GM19372 (cell line): ENCODE measurements around the gene IST1.

Source experiments
- ATAC-seq: cut with Tn5 transposase; IDR thresholded peaks from one replicate; pipeline ENCODE4 v1.9.1; 2021; ENCODE audit warnings: mild to moderate bottlenecking, low read depth, moderate library complexity; ENCODE audit not compliant: unreplicated experiment

IST1 gene

DNA sequence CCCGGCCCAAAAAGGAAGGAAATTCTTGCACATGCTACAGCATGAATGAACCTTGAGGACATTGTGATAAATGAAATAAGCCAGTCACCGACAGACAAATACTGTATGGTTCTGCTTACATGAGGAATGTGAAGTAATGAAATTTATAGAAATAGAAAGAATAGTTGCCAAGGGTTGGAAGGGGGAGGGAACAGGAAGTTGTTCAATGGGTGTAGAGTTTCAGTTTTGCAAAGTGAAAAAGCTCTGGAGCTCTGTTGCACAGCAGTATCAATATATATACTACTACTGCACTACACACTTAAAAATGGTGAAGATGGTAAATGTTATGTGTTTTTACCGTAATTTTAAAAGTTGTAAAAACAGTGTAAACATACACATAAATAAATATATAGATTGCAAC is 61.2 kb downstream of the IST1 start:
- ATAC-seq: no peak

DNA sequence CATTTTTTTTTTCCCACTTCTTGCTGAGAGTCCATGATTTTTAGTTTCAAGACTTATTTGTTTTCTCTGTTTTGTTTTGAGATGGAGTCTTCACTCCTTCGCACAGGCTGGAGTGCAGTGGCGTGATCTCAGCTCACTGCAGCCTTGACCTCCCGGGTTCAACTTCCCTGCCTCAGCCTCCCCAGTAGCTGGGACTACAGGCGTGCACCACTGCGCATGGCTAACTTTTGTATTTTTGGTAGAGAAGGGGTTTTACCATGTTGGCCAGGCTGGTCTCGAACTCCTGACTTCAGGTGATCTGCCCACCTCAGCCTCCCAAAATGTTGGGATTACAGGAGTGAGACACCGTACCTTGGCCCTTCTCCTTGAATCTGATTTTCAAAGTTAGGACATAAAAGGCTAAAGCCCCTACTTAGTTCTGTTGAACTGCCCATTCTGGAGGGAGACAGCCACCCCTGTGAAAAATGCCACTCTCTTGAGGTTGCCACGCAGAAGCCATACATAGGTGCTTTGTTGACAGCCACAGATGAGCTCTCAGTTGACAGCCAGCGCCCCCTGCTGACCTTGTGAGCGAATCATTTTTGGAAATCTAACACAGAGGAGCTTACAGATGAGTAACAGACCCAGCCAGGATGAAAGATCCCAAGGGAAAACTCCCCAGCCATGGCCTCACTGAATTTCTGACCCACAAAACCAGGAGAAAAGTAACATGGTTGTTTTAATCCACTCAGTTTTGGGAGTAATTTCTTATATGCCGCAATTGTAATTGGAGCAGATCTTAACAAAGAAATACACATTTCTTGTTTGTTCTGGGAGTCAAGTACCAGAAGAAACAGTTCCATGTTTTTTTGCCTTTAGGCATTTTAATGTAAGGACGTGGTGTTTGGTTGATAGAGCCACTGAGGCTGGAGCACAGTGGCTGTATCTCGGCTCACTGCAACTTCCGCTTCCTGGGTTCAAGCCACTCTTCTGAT is 66.0 kb downstream of the IST1 start:
- ATAC-seq: peak; percentile 67

DNA sequence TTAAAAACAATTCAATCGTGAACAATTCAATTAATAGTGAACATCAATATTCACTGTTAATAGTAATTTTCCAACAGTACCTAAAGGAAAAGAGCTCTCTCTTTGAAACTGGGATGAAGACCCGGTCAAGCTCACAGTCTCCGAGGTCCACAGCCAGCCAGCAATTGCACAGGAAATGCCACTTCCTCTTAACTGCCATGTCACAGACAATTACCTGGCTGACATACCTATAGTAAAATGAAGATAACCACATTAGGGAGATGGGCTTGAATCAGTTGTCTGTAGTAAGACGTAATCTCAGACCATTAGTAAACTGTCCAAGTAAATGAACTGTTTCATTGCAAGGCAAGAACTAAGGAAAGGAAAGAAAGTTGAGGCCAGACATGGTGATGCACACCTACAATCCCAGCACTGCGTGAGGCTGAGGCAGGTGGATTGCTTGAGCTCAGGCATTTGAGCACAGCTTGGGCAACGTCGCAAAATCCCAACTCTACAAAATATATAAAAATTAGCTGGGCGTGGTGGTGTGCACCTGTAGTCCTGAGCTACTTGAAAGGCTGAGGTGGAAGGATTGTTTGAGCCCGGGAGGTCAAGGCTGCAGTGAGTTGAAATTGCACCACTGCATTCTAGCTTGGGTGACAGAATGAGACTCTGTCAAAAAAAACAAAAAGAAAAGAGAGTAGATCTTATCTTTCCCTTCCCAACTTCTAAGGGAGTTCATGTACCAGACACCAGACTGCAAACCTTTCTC is 68.0 kb downstream of the IST1 start:
- ATAC-seq: no peak

DNA sequence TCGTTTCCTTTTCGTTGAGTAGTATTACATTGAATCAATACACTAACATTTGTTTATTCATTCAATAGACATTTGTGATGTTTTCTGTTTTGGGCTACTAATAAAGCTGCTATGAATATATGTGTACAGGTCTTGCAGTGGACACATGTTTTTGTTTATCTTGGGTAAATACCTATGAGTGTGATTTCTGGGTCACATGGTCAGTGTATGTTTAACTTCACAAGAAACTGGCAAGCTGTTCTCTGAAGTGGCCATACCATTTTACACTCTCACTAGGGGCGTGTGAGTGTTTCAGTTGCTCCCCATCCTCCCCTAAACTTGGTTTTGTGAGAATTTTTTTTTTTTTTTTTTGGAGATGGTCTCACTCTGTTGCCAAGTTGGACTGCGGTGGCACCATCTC is 69.9 kb downstream of the IST1 start:
- no peak for ATAC-seq

DNA sequence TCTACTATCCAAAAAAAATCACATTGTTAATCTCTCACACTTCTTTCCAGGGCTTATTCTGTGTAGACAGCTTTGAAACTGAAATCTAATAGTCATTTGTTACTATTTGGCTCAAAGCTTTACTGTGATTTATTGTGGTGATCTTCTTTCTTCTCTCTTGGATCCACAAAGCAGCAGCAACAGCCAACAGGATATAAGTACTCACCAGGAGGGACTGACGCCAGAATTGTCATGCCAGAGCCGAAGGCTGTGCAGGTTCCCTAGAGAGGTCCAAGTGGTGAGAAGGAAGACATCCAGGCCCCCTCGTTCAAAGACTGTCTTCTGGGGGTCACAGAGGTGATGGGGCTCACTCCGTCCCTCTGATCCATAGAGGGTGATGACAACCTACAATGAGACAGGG is 71.6 kb downstream of the IST1 start:
- no peak for ATAC-seq

DNA sequence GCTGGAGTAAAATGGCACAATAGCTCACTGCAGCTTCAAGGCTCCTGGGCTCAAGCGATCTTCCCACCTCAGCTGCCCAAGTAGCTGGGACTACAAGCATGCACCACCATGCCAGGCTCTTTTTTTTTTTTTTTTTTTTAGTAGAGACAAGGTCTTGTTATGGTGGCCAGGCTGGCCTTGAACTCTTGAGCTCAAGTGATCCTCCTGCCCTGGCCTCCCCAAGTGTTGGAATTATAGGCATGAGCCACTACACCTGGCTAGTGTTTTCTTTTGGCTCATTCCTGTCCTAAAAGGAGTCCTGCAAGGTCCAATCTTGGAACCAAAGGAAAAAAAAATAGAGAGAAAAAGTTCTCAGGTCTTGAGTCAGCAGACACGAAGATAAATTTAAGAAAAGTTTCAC is 74.0 kb downstream of the IST1 start:
- ATAC-seq: no peak

DNA sequence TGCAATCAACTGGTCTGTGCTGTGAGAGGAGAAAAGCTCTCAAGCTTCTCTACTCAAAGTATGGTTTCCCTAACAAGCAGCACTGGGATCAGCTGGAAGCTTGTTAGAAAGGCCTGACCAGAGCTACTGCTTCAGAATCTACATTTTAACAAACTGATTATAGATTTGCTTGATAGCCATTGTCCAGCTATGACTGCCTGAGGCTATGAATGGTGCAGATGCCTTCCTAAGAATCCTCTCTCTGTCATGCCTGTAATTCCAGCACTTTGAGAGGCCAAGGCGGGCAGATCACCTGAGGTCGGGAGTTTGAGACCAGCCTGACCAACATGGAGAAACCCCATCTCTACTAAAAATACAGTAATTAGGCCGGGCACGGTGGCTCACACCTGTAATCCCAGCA is 76.2 kb downstream of the IST1 start:
- ATAC-seq: no peak

DNA sequence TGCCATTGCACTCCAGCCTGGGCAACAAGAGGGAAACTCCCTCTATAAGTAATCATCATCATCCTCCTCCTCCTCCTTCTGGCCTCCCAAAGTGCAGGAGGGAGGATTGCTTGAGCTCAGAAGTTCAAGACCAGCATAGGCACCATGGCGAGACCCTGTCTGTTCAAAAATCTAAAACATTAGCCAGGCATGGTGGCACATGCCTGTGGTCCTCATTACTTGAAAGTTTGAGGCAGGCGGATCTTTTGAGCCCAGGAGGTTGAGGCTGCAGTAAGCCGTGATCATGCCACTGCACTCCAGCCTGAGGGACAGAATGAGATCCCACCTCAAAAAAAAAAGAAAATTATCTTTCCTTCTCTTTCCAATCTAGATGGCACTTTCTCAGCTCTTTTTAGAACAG is 77.0 kb downstream of the IST1 start:
- ATAC-seq: no peak

DNA sequence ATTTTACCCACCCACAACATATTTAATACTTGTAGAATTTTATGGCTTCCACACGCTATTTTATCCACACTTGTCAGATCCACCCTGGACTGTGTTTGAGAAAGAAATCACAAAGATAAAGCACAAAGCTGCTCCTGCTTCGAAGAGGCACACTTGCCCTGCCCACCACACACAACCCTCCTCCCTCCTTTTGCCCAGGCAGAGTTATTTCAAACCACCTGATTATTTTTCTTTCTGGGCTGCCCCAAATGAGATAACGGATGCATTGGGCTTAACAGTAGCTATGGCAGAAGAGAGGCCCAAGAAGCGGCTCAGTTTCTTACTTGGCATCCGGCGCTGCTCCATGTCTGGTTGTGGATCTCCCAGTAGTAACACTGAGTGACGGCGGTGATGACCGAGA is 77.7 kb downstream of the IST1 start:
- ATAC-seq: no peak

DNA sequence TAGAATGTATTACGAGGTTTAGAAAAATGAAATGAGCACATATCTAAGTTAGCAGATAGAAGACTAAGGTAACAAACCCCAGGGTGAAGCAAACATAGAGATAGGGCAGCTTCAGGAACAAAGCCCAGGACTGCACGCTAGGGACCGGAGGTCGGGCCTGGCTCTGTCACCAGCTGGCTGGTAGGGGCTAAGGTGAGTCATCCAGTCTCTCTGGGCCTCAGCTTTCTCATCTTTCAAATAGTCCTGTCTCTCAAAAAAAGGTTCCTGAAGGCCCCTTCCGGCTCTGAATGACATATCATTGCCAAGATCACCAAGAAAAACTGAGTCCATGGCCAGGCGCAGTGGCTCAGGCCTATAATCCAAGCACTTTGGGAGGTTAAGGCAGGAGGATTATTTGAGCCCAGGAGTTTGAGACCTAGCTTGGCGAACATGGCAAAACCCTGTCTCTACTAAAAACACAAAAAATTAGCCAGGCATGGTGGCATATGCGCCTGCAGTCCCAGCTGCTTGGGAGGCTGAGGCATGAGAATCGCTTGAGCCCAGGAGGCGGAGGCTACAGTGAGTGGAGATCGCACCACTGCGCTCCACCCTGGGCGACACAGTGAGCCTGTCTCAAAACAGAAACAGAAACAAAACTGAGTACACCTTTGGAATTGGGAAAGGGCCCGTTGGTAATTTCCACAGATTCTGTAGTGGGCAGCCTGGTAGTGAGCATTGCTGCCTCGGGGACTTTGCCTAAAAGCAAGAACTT is 78.9 kb downstream of the IST1 start:
- no peak for ATAC-seq
